OCI-LY1 (cell line): ENCODE measurements around the gene NFIX.

Source experiments
- H2AFZ ChIP-seq: fragments of 200-600 bp; sonication (generic), shearing (Covaris generic); 2 replicates; pipeline ENCODE4 v1.6.0; 2014; ENCODE audit warnings: antibody characterized with exemption, mild to moderate bottlenecking, low read length
- H3F3A ChIP-seq: fragments of 200-600 bp; sonication (generic), shearing (Covaris generic); 2 replicates; pipeline ENCODE4 v1.6.0; 2014; ENCODE audit warnings: mild to moderate bottlenecking, antibody characterized with exemption, low read length, moderate library complexity; ENCODE audit not compliant: insufficient read depth
- H3K27ac ChIP-seq: fragments of 200-600 bp; sonication (generic); 2 replicates; pipeline ENCODE4 v1.5.1; 2014; ENCODE audit warnings: low read length, mixed run types, mild to moderate bottlenecking, low read depth; ENCODE audit not compliant: poor library complexity, severe bottlenecking
- H3K27me3 ChIP-seq: fragments of 200-600 bp; sonication (generic); 2 replicates; pipeline ENCODE4 v1.6.0; 2014; ENCODE audit warnings: antibody characterized with exemption, mild to moderate bottlenecking, low read length, moderate library complexity; ENCODE audit not compliant: insufficient read depth
- H3K36me3 ChIP-seq: fragments of 200-600 bp; sonication (generic); 2 replicates; pipeline ENCODE4 v1.6.1; 2014; ENCODE audit warnings: mild to moderate bottlenecking, antibody characterized with exemption, low read length, moderate library complexity, mixed read lengths; ENCODE audit not compliant: insufficient read depth
- H3K4me1 ChIP-seq: fragments of 200-600 bp; sonication (generic); 2 replicates; pipeline ENCODE4 v1.5.1; 2014; ENCODE audit warnings: mild to moderate bottlenecking, low read length, moderate library complexity; ENCODE audit not compliant: insufficient read depth, severe bottlenecking
- H3K4me2 ChIP-seq: fragments of 200-600 bp; sonication (generic), shearing (Covaris generic); 2 replicates; pipeline ENCODE4 v1.6.1; 2014; ENCODE audit warnings: low read length
- H3K4me3 ChIP-seq: fragments of 200-600 bp; sonication (generic); 2 replicates; pipeline ENCODE4 v1.5.1; 2014; ENCODE audit warnings: low read length, low read depth, mild to moderate bottlenecking, mixed read lengths; ENCODE audit not compliant: poor library complexity, severe bottlenecking
- H3K79me2 ChIP-seq: fragments of 200-600 bp; shearing (Covaris generic); 2 replicates; pipeline ENCODE4 v1.6.1; 2016; ENCODE audit warnings: mixed run types, low read length, mixed read lengths; ENCODE audit not compliant: insufficient read depth
- H3K9ac ChIP-seq: fragments of 200-600 bp; sonication (generic), shearing (Covaris generic); 2 replicates; pipeline ENCODE4 v1.6.1; 2014; ENCODE audit warnings: mild to moderate bottlenecking, low read length, mixed read lengths
- H3K9me2 ChIP-seq: fragments of 200-600 bp; sonication (generic), shearing (Covaris generic); 2 replicates; pipeline ENCODE4 v1.6.1; 2014; ENCODE audit warnings: low read depth, mild to moderate bottlenecking, low read length, mixed read lengths
- H3K9me3 ChIP-seq: fragments of 200-600 bp; shearing (Covaris generic); 2 replicates; pipeline ENCODE4 v1.6.1; 2014; ENCODE audit warnings: low read length, mixed read lengths
- H4K20me1 ChIP-seq: fragments of 200-600 bp; sonication (generic), shearing (Covaris generic); 2 replicates; pipeline ENCODE4 v1.6.0; 2016; ENCODE audit warnings: mild to moderate bottlenecking, low read length; ENCODE audit not compliant: insufficient read depth
- EZH2 ChIP-seq: fragments of 200-600 bp; sonication (generic), shearing (Covaris generic); IDR thresholded peaks from 2 replicates; pipeline ENCODE4 v1.8.0; 2017; ENCODE audit warnings: borderline replicate concordance, mixed run types, mild to moderate bottlenecking, antibody characterized with exemption, low read length, moderate library complexity, mixed read lengths
- TF ChIP-seq, protein P1 (sequence below): fragments of 200-600 bp; sonication (generic), shearing (Covaris generic); IDR thresholded peaks from 2 replicates; pipeline ENCODE4 v1.5.1; 2017; ENCODE audit warnings: mild to moderate bottlenecking, antibody characterized with exemption, low read length, moderate library complexity, mixed read lengths

NFIX gene

DNA sequence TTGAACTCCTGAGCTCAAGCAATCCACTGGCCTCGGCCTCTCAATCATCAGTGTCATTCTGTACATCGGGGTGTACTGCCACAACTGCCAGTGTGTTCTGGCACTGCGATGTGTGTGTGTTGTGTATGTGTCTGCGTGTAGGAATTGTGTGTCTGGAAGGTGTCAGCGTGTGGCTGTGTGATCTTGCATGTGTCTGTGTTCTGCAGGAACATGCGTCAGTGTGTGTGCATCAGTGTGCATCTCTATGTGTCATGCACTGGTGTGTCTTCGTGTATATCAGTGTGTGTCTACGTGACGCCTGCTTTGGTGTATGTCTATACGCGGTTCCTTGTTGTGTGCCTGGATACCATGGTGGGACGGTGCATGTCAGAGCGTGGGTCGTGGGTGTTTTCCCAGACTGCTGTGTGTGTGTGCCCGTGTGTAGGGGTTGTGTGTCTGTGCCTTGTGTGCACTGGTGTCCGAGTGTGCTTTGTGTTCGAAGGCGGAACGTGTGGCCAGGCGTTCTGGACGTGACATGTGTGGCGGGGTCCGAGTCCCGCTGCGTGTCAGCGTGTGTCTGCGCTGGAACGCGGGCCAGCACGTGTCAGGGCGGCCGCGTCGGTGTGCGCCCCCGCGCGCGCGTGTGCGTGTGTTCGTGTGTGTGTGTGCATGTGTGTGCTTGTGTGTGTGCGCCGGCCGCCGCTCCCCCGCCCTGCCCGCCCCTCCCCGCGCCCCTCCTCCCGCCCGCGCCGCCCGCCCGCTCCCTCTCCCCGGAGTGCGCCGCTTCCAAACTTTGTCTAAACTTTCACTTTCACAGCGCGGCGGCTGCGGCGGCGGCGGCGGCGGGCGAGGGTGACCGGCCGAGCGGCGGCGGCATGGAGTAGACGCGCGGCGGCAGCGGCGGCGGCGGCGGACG, at the start of gene NFIX:
Gene NFIX, plus strand, starts transcription at position 775 of the 895 bp plus-strand sequence. CDS start 363 bp downstream, outside the sequence.
- no peaks in the 10 kb centered on the region for H3F3A ChIP-seq
- H3K9ac ChIP-seq = no peak within 1 kb of the TSS
- H3K4me2 ChIP-seq = peak within 1 kb of the TSS; percentile 52
- no peak for TF ChIP-seq EZH2
- TF ChIP-seq, protein P1, sequence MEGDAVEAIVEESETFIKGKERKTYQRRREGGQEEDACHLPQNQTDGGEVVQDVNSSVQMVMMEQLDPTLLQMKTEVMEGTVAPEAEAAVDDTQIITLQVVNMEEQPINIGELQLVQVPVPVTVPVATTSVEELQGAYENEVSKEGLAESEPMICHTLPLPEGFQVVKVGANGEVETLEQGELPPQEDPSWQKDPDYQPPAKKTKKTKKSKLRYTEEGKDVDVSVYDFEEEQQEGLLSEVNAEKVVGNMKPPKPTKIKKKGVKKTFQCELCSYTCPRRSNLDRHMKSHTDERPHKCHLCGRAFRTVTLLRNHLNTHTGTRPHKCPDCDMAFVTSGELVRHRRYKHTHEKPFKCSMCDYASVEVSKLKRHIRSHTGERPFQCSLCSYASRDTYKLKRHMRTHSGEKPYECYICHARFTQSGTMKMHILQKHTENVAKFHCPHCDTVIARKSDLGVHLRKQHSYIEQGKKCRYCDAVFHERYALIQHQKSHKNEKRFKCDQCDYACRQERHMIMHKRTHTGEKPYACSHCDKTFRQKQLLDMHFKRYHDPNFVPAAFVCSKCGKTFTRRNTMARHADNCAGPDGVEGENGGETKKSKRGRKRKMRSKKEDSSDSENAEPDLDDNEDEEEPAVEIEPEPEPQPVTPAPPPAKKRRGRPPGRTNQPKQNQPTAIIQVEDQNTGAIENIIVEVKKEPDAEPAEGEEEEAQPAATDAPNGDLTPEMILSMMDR = no peak
- no peak within 1 kb of the TSS for H3K27ac ChIP-seq
- H4K20me1 ChIP-seq = no peaks in the 10 kb centered on the region
- no peaks in the 10 kb centered on the region for H3K36me3 ChIP-seq
- no peaks in the 10 kb centered on the region for H3K9me2 ChIP-seq
- H2AFZ ChIP-seq = no peak within 1 kb of the TSS
- H3K27me3 ChIP-seq = peaks cover 7% of the 10 kb centered on the region; the same call in 1 of the 2 replicates
- H3K79me2 ChIP-seq = no peaks in the 10 kb centered on the region
- no peaks in the 10 kb centered on the region for H3K4me1 ChIP-seq
- peak within 1 kb of the TSS; percentile 47 for H3K4me3 ChIP-seq
- no peaks in the 10 kb centered on the region for H3K9me3 ChIP-seq

DNA sequence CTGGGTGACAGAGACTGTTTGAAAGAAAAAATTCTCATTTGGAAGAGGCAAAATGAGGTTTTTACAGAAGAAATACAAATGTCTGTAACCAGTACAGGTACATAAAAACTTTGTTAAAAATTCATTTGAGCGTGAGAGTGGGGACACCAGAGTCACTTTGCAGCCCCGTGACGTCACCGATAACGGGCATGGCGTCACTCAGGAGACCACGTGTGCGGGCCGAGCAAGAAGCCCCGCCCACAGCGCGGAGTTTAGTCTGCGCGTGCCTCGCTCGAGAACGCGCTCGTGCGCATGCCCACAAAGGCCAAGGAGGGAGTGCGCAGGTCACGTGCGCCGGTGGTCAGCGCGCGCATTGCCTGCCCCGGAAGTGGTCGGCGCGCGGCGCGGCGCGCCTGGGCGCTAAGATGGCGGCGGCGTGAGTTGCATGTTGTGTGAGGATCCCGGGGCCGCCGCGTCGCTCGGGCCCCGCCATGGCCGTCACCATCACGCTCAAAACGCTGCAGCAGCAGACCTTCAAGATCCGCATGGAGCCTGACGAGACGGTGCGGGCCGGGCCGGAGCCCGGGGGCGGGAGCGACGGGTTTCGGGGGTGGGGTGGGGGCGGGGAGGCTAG, 49.7 kb upstream of the NFIX start, which contains the start of gene RAD23A:
Gene RAD23A, plus strand, starts transcription at position 384 of the 613 bp plus-strand sequence. Its CDS starts 87 bp downstream, at position 471.
- H3F3A ChIP-seq = peaks cover 17% of the 10 kb centered on the region
- H3K36me3 ChIP-seq = peaks cover 87% of the 10 kb centered on the region
- peak within 1 kb of the TSS; percentile 99 for H3K9ac ChIP-seq
- no peaks in the 10 kb centered on the region for H3K27me3 ChIP-seq
- H4K20me1 ChIP-seq = no peaks in the 10 kb centered on the region
- H3K4me3 ChIP-seq = peak within 1 kb of the TSS; percentile 97
- peaks cover 55% of the 10 kb centered on the region for H3K4me1 ChIP-seq
- H3K27ac ChIP-seq = peak within 1 kb of the TSS; percentile 78
- no peak within 1 kb of the TSS for H2AFZ ChIP-seq
- TF ChIP-seq EZH2 = no peak
- TF ChIP-seq, protein P1 = no peak
- H3K4me2 ChIP-seq = peak within 1 kb of the TSS; percentile 90
- H3K79me2 ChIP-seq = peaks cover 18% of the 10 kb centered on the region
- H3K9me2 ChIP-seq = no peaks in the 10 kb centered on the region
- no peaks in the 10 kb centered on the region for H3K9me3 ChIP-seq

DNA sequence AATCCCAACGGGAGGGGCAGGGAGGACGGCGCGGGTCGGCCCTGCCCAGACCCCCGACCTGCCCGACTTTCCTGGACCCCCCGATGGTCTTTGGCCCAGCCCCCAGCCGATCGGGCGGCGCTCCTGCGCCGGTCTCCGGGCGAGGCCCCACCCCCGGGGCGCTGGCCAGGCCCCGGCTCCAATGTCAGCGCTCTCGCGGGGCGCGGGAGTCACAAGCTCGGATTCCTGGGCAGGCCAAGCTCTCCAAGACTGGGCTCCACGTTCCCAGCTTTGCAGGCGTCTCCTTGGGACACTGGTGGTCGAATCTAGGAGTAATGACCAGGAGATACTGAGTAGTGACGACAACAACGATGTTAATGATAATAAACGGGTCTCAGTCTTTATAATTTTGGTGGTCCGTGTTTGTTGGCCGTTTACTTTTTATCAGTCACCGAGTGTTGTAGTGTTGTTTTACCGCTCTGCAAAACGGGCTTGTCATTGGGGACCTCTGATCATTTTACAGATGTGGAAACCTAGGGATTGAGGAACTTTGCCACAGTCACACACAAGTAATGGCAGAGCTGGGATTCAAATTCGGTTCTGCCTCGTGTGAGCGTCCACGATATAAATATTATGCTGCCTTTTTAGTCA, 49.1 kb upstream of the NFIX start:
- TF ChIP-seq EZH2 = no peak
- TF ChIP-seq, protein P1 = no peak
- Histone ChIP-seq H3K36me3 (peaks cover 87% of the 10 kb centered on the region), H3K27me3 (no peaks in the 10 kb centered on the region), H2AFZ (no peak overlapping the region), H3K4me1 (peaks cover 48% of the 10 kb centered on the region), H4K20me1 (no peaks in the 10 kb centered on the region), H3K9me3 (no peaks in the 10 kb centered on the region), H3K27ac (peak overlapping the region; percentile 65), H3K4me2 (peak overlapping the region; percentile 90), H3F3A (peaks cover 11% of the 10 kb centered on the region), H3K9ac (peak overlapping the region; percentile 99), H3K79me2 (peaks cover 18% of the 10 kb centered on the region), H3K4me3 (peak overlapping the region; percentile 97), H3K9me2 (no peaks in the 10 kb centered on the region)
